Dermis microvascular lymphatic vessel endothelial cell (primary cell): Measurements from ENCODE around the gene EDARADD. TPM values are rescaled to one million over a fixed set of nuclear protein-coding genes. Genes with fewer than 3 reads are reported as not detected.
"Not testable (repeated sequence)": the region's sequence is repeated elsewhere in the genome, so short reads cannot be mapped to it uniquely, and the experiment has no call there.

Experiments used
- DNase-seq, 2 donors: peaks; one replicate each; pipeline versions ENCODE4 v3.0.0 to v3.0.0-alpha.2; 2010; ENCODE audit warnings: low read depth in 2 of 2
- total RNA-seq: library from RNA; depleted of rRNA; stranded (reverse); fragments of >200 nt; gene quantifications from 2 replicates; pipeline ENCODE4 v1.2.1, GENCODE V29; 2014

The EDARADD gene
- total RNA-seq, 1 donor from 2014 or later = under 0.01 TPM

GRCh38 chr1:236486356-236487002, 92.4 kb downstream of the EDARADD start:
- DNase-seq = no peak

- not testable (repeated sequence) for DNase-seq
These were observed 95.1 kb downstream of the EDARADD start for GRCh38 chr1:236489161-236489560.

- peak; percentile 60 to 62 for DNase-seq
These were observed 95.8 kb downstream of the EDARADD start for GRCh38 chr1:236489710-236490377.

- DNase-seq = no peak
These were observed 97.5 kb downstream of the EDARADD start for GRCh38 chr1:236491469-236492136.

GRCh38 chr1:236492378-236492777, 98.3 kb downstream of the EDARADD start:
- DNase-seq = no peak

- no peak for DNase-seq
These were observed 100.0 kb downstream of the EDARADD start for GRCh38 chr1:236494082-236494481.

- DNase-seq = no peak
These were observed 100.7 kb downstream of the EDARADD start for GRCh38 chr1:236494586-236495466.

- no peak for DNase-seq
These were observed 101.5 kb downstream of the EDARADD start for GRCh38 chr1:236495467-236496112.

GRCh38 chr1:236497908-236498307, 103.8 kb downstream of the EDARADD start:
- no peak for DNase-seq

- DNase-seq = no peak
These were observed 107.0 kb downstream of the EDARADD start for GRCh38 chr1:236501093-236501492.

GRCh38 chr1:236502579-236502971, 108.5 kb downstream of the EDARADD start:
- DNase-seq = peak; percentile 55 to 78

GRCh38 chr1:236502972-236503639, 109.0 kb downstream of the EDARADD start:
- DNase-seq = peak; percentile 83 to 89

- not testable (repeated sequence) for DNase-seq
These were observed 110.3 kb downstream of the EDARADD start for GRCh38 chr1:236504338-236504737.

GRCh38 chr1:236507022-236507700, 113.1 kb downstream of the EDARADD start:
- DNase-seq = peak; percentile 19 to 51

- no peak for DNase-seq
These were observed 114.5 kb downstream of the EDARADD start for GRCh38 chr1:236508593-236509027.

GRCh38 chr1:236509203-236509602, 115.1 kb downstream of the EDARADD start:
- DNase-seq = no peak

GRCh38 chr1:236509647-236510401, 115.7 kb downstream of the EDARADD start:
- no peak for DNase-seq

GRCh38 chr1:236511735-236512418, 117.8 kb downstream of the EDARADD start:
- no peak for DNase-seq
